Loucy (cell line): Measurements from ENCODE around the gene C1QTNF8.

Experiments used
- CTCF ChIP-seq: fragments of 200-600 bp; sonication (generic); conservative IDR thresholded peaks from 2 replicates; pipeline ENCODE4 v1.5.1; 2014; ENCODE audit warnings: mild to moderate bottlenecking, antibody characterized with exemption, low read length
- EZH2phosphoT487 ChIP-seq: fragments of 200-600 bp; IDR thresholded peaks from 2 replicates; pipeline ENCODE4 v1.6.1; 2018; ENCODE audit warnings: antibody characterized with exemption, mild to moderate bottlenecking, moderate library complexity, borderline replicate concordance

GRCh38 chr16:1130382-1130781 lies 34.3 kb upstream of the C1QTNF8 start:
- TF ChIP-seq CTCF: no peak
- TF ChIP-seq EZH2phosphoT487: no peak
